ENCODE measurements around the gene MTCH1. TPM values are rescaled to one million over a fixed set of nuclear protein-coding genes. Genes with fewer than 3 reads are reported as not detected.

The MTCH1 gene
- total RNA-seq, 1 donor from 2014 or later: 154 TPM

DNA sequence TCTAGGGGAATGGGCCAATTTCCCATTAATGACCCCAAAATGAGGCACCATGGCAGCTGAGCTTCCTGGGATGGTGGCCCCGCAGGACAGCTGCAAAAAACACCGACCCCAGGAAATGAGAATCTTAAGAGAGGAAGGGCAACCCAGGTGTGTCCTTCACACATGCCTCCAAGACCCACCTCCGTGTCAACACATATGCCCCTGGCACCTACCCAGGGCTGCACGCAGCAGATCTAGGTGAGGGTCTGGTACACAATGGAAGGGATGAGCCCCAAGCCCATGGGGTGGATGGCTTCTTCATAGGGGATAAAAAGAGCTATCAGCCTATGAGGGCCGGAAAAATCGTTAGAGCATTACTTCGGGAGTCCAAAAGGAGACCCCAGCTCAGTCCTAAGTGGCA is 9.5 kb downstream of the MTCH1 start:
- intact Hi-C loops (cut with DNase I): loop anchor here (5.0 to 10.0 kb wide), 2 partner anchors 46 to 92 kb away; partner anchors contain the start of gene C6orf89
- DNase-seq (ENCODE audit: low spot score): no peak
- ATAC-seq: no peak

DNA sequence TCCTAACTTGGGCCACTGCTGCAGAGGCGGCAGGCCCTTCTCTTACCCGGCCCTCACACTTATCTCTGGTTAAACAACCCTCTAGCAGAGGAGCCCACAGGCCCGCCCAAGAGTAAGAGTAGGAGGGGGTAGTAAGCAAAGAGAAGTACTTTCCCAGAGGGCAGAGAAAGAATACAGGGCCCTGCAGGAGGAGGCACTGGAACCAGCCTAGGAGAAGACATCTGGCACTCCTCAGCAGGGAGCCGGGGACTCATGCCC is 10.1 kb downstream of the MTCH1 start:
- DNase-seq (ENCODE audit: low spot score) (no peak), ATAC-seq (no peak)
- intact Hi-C loops (cut with DNase I): loop anchor here (5.0 to 10.0 kb wide), 2 partner anchors 46 to 91 kb away; partner anchors contain the start of gene C6orf89

DNA sequence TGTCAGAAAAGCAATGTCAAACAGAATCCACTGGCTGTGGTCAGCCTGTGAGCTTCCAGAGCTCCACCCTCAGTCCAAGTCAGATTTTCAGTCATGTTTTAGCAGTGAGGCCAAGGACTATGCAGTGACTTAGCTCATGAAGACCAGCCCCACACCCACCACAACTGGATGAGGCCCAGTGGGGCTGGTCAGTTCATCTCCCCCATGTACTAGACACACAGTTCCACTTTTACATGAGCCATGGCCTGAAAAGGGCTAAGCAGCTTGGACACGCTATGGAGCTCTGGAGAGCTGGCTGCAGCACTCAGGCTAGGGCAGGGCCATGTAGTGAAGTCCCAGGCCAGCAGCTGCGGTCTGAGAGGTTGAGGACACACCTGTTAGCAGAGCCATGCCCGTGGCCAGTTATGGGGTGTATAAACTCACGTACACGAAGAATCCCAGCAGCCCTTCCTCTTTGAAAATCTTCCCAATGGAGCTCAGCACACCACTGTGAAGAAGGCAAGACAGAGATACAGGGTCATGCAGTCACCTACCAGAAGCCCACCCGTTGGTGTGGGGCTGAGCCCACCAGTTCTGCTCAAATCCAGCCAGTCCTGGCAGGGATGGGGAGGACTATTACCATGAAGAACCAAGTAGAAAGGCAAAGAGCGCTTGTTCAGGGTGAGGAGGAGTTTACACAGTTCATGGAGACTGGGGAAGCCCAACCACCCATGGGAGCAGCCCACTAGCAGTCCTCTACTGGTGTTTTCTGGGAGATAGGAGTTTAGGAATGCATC is 10.6 kb downstream of the MTCH1 start:
- intact Hi-C loops (cut with DNase I): loop anchor here (5.0 to 10.0 kb wide), 2 partner anchors 47 to 91 kb away; partner anchors contain the start of gene C6orf89
- ATAC-seq (no peak), DNase-seq (ENCODE audit: low spot score) (no peak)

DNA sequence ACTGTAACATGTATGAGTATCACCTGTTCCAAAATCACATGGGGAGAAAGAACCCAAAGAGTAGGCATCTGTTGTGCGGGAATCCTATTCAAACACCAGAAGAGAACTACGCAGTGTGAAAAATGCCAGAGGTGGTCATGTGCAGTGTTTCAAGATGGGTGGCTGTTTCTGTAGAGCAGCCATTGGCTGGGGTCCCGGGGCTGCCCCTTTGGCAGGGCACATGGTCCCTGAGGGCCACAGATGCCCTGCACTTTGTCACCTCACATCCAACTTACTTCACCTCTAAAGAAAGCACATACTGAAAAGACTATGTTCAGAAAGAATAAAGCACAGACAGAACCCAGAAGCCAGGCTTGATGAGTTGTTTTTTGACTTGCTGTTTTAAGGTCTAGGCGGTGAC is 12.3 kb downstream of the MTCH1 start:
- DNase-seq (ENCODE audit: low spot score) (no peak), ATAC-seq (no peak)
- intact Hi-C loops (cut with DNase I): loop anchor here (10.0 kb wide), 1 partner anchor 89 kb away; the partner anchor contains the start of gene C6orf89

DNA sequence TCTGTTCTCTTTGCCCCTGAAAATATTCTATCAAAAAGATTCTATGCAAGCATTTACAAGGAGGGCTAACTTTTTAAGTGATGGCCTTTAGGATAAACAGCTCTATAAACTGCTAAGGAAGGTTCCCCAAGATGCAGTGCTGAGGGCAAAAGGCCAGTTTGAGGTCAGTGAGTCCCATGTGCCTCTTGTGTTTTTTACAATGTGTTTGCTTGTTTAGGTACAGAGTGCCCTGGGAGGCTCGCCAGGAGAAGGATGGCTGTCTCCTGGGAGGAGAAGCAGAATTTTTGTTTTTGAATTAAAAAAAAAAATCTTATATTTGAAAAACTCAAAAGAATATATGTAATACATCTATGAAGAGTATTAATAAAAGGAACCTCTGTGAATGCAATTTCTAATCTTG is 12.8 kb downstream of the MTCH1 start:
- no peak for DNase-seq (ENCODE audit: low spot score)
- ATAC-seq: peak; percentile 37
- intact Hi-C loops (cut with DNase I): loop anchor here (10.0 kb wide), 1 partner anchor 88 kb away; the partner anchor contains the start of gene C6orf89

DNA sequence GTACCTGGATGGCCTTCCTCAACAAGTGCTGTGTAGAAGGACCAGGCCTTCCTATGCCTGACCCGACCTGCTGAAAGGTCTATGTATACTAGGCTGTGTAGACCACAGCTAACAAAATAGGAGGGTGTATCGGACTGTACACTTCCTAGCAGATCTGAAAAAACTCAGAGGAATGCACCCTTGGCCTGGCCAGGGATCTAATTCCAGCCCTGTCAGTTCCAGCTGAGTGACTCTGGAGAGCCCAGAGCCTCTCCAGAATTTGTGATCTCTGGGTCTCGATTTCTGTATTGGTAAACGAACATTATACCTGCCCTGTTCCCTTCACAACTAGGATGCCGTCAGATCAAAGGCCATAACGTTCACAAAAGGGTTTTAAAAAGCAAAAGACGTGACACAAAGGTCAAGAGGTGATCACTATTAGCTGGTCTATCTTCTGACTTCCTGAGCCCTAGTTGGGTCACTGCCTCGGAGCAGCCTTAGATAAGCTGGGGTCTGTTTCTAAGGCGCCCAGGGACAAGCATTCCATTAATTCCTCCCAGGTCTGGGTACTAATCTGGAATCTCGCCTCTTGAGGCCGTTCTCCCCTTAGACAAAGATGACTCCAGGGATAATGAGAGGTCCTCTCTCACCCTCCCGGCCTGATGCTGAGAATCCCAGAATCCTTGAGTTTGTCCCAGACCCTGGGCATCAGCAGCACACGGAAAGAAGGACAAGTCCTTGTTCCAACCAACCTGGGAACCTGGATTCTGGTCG is 13.9 kb downstream of the MTCH1 start:
- no peak for DNase-seq (ENCODE audit: low spot score)
- no peak for ATAC-seq
- intact Hi-C loops (cut with DNase I): loop anchor here (10.0 kb wide), 1 partner anchor 87 kb away; the partner anchor contains the start of gene C6orf89

DNA sequence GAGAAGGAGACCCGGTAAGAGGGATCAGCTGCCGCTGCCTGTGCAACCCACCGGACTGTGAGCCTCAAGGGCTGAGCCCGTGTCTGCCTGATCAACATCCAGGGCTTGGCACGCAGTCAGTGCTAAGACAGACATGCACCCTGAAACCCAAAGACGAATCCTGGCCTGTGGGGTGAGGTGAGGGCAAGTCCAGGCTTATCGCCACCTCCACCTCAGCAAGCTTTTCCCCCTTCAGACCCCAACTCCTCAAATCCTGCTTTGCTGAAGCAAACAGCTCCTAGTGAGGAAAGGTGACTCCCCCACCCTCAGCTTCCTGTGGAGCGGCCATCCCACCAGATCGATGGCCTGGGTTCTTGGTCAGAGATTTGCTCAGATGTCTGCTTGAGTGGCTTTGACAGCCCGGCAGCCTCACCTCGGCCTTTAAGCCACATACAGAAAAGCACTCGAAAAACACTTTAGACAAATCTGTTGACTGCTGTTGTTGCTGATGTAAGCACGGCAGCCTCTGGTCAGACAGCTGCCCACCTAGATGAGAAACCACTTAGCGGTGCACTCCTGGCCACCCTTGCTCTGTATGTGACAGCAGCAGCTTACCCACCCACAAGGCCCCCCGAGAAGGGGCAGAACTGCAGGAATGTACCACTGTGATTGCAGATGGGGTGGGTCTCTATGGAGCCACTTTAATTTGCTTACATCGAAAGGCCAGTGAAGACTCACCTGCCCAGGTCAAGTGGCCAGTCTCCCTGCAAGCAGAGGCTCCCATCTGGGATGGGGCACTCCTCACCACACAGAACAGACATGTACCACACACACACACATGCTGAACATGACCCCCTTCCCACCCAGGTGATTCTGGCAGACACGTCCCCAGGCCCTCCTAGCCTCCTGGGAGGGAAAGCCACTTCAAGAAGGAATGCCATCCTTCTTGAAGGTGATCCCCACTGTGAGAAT is 14.8 kb downstream of the MTCH1 start:
- intact Hi-C loops (cut with DNase I): loop anchor here (10.0 kb wide), 1 partner anchor 86 kb away; the partner anchor contains the start of gene C6orf89
- DNase-seq (ENCODE audit: low spot score): no peak

DNA sequence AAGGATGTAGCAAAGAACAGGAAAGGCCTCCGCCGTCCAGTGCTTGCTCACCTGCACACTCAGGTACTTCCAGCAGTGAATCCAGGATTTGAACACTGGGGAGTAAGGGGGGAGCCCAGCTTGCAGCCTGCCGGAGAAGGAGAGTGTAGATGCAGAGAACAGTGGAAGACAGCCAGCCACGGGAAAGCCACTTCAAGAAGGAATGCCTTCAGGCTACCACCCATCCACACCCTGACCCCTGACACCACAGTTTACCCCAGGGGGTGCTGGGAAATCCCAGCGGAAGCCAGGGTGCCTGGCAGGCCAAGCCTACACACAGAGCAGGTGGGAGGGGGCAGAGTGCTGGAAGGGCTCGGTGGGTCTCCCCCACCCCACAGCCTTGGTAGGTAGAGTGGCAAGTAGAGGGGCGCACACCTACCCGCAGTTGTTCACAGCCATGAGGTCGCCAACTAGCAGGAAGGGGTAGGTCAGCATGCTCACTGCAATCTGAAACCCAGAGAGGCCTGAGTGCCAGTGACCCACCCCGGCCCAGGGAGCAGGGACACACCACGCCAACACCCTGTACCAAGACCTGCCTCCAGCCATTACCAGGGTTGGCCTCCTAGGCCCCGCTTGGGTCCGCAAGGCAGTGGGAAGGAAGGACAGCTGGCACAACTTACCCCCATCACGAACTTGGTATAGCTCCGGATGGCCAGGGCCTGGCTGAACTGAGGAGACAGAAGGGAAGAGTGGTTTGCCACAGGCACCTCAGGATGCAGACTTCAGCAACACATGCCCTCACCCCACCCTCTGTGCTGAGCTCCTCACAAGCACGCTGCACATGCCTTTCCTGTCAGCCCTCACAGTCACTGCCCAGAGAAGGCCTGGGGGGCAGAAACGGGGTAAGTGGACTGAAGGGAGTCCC is 15.8 kb downstream of the MTCH1 start:
- no peak for ATAC-seq
- no peak for DNase-seq (ENCODE audit: low spot score)
- intact Hi-C loops (cut with DNase I): loop anchor here (10.0 kb wide), 1 partner anchor 85 kb away; the partner anchor contains the start of gene C6orf89

More for the DNA sequence above, 14.8 kb downstream of the MTCH1 start:
- no peak for ATAC-seq

DNA sequence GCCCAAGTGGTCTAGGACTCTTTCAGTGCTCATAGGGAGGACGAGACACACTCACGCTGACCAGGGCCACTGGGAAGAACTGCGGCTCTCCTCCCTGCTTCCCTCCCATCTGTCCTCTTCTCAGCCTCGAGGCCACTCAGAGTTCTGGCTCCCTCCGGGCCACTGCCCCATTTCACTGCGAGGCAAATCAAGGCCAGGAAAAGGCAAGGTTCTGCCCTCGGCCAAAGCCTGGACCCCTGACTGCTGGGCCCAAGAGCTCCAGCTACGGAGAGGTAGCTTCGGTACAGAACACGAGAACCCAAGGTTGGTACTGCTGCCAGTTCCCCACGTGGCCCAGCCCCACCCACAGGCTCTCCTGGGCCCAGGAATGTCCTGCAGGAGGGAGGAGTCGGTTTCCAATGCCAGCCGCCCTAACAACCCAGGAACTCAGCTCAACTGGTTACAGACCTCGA is 16.7 kb downstream of the MTCH1 start:
- peak; percentile 44 for ATAC-seq
- intact Hi-C loops (cut with DNase I): no loop called here
- no peak for DNase-seq (ENCODE audit: low spot score)

DNA sequence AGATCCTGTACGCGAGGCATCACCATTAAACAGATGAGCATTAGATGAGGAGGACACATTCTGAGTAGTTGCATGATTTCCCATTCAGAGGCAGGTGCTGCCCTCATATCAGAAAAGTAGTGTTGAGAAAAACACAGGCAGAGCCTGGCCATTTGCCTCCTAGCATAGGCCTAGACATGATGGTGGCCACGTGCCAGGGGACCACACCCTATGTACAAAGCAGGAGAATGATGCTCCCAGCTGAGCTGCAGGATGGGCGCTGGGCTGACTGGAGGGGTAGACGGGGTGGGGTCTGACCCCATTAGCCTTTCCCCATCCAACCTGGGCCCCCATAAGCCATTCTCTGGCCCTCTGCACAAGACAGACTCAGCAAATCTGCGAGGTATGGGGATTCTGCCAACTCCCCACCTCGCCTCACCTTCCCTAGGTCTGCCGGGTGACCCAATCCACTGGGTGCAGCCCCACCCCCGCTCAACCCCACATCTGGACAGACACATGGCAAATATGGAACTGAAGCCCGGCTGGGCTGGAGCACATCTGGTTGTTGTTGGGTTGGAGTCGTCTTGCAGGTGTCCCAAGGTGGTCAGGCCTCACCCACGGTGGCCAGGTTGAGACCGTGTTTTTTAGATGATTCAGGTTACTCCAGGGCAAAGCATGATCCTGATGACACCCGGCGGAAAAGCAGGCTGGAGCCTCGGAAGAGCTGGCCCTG is 17.6 kb downstream of the MTCH1 start:
- no peak for DNase-seq (ENCODE audit: low spot score)
- ATAC-seq: peak; percentile 40

DNA sequence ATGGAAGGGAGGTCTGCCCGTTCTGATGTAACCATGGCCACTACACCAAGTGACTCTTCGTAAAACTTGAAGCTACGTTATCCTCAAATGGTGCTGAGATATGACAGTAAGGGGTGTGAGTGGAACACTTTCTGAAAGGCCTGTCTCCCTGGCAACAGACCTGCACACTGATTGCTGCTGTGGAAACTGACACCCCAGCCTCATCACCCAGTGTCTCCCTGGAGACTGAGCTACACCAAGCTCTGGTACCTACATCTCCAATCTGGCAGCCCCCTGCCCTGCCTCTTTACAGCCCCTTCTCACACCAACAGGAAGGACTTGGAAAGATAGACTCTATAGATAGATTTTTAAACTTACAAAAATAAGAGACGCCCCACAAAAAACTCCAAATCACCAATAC is 18.2 kb downstream of the MTCH1 start:
- ATAC-seq: no peak

More for the DNA sequence above, 17.6 kb downstream of the MTCH1 start:
- intact Hi-C loops (cut with DNase I): no loop called here

DNA sequence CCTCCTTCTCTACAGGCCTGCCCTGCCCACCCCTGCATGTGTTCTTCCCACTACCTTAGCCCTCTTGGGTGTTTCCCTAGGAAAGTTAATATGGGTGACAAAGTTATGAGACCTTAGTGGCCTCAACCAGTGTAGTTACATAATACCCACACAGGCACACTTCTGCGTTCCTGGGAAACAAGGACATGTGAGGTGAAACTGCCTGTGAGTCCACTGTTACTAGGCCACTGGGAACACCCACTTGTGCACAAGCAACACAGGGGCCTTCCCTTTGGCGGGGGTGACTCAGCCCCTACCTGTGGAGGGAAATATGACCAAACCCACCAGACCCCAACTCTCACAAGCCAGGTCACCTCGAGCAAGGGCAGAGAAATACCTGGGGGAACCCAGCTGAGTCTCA is 18.7 kb downstream of the MTCH1 start:
- no peak for ATAC-seq
- DNase-seq (ENCODE audit: low spot score): no peak
- intact Hi-C loops (cut with DNase I): no loop called here

More for the DNA sequence above, 18.2 kb downstream of the MTCH1 start:
- intact Hi-C loops (cut with DNase I): no loop called here
- no peak for DNase-seq (ENCODE audit: low spot score)

DNA sequence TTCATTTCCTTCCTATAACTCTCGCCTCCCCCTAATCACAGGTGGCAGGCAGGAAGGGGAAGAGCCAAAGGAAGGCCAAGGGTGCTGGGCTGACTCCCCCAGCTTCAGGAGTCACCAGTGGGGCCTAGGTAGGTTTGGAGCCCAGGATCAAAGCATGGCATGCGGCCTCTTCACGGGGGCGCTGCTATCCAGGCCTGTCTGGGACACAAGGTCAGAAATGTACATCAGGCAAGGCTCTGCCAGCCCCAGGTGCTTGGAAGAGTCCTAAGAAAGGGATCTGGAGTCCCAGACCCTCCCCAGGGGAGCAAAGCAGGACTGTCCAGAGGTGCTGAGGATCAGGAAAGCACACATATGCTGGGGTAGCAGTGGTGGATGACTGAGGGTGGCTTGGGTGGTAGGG is 21.1 kb downstream of the MTCH1 start:
- DNase-seq (ENCODE audit: low spot score): peak; percentile 45
- no peak for ATAC-seq
- intact Hi-C loops (cut with DNase I): no loop called here

DNA sequence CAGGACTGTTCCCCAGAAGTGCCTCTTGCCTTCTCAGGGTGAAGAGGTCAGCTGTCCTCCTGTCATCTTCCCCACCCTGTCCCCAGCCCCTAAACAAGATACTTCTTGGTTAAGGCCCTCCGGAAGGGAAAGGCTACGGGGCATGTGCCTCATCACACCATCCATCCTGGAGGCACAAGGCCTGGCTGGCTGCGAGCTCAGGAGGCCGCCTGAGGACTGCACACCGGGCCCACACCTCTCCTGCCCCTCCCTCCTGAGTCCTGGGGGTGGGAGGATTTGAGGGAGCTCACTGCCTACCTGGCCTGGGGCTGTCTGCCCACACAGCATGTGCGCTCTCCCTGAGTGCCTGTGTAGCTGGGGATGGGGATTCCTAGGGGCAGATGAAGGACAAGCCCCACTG is 21.6 kb downstream of the MTCH1 start:
- intact Hi-C loops (cut with DNase I): no loop called here
- DNase-seq (ENCODE audit: low spot score) (peak; percentile 28), ATAC-seq (no peak)

DNA sequence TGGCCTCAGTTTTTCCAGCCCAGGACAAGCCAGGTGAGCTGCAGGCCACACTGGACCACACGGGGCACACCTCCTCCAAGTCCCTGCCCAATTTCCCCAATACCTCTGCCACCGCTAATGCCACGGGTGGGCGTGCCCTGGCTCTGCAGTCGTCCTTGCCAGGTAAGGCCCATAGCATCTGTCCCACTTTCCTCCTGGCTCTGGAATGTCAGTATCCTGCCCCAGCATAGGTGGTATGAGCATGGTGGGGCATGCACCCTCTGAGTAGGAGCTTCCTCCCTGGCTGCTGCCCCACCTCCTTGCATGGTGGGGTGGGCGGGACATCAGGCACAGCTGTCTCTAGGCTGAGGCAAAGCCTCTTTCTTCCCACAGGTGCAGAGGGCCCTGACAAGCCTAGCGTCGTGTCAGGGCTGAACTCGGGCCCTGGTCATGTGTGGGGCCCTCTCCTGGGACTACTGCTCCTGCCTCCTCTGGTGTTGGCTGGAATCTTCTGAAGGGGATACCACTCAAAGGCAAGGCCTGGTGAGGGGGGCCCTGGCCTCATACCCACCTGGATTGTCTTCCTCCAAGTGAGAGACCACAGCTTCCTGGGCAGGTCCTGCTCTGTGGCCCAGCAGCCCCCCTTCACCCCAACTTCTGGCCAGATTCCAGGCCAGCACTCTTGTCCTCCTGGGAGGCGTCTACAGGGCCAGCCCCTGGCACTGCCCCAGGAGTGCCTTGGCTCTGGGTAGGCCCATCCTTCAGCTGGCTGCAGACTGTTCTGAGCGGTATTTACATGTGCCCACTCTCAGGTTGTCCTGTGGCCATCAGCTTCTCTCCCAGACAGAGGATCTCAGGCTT is 22.3 kb downstream of the MTCH1 start:
- intact Hi-C loops (cut with DNase I): no loop called here
- ATAC-seq (peak; percentile 21), DNase-seq (ENCODE audit: low spot score) (peak; percentile 58)

DNA sequence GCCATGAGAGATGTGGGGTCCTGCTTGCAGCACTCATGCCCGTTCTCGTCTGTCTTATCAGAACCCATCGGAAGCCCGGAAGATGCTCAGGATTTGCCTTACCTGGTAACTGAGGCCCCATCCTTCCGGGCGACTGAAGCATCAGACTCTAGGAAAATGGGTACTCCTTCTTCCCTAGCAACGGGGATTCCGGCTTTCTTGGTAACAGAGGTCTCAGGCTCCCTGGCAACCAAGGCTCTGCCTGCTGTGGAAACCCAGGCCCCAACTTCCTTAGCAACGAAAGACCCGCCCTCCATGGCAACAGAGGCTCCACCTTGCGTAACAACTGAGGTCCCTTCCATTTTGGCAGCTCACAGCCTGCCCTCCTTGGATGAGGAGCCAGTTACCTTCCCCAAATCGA is 23.1 kb downstream of the MTCH1 start:
- peak; percentile 66 for ATAC-seq
- DNase-seq (ENCODE audit: low spot score): peak; percentile 85
- intact Hi-C loops (cut with DNase I): no loop called here
